ENCODE results near the gene ERN1.

Gene ERN1

DNA sequence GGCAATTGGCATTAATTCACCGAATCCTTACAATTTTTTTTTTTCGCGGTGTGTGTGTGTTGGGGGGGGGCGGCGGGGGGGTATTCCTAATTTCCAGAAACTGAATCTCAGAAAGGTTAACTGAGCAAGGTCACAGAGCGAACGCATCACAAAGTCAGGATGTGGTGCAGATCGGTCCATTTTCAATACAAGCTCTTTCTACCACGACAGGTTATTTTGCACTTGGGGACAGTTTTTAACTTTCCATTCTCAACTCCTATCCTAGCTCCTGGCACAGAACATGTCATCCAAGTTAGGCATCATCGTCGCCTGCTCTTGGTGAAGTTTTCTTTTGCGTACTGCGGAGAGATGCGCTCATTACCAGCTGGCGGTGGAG, 15.4 kb upstream of the ERN1 start:
- Mint-ChIP-seq H3K4me1 (peaks cover 21% of the 10 kb centered on the region), H3K27me3 (ENCODE audit: low read depth) (no peaks in the 10 kb centered on the region), H3K27ac (no peak overlapping the region), H3K4me3 (no peak overlapping the region), H3K9me3 (no peaks in the 10 kb centered on the region), H3K36me3 (ENCODE audit: low read depth) (peaks cover 27% of the 10 kb centered on the region)
- TF ChIP-seq, protein P1, sequence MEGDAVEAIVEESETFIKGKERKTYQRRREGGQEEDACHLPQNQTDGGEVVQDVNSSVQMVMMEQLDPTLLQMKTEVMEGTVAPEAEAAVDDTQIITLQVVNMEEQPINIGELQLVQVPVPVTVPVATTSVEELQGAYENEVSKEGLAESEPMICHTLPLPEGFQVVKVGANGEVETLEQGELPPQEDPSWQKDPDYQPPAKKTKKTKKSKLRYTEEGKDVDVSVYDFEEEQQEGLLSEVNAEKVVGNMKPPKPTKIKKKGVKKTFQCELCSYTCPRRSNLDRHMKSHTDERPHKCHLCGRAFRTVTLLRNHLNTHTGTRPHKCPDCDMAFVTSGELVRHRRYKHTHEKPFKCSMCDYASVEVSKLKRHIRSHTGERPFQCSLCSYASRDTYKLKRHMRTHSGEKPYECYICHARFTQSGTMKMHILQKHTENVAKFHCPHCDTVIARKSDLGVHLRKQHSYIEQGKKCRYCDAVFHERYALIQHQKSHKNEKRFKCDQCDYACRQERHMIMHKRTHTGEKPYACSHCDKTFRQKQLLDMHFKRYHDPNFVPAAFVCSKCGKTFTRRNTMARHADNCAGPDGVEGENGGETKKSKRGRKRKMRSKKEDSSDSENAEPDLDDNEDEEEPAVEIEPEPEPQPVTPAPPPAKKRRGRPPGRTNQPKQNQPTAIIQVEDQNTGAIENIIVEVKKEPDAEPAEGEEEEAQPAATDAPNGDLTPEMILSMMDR (IDR thresholded peaks at IDR 0.05; ENCODE audit: unreplicated experiment in 3 of 3): no peak

DNA sequence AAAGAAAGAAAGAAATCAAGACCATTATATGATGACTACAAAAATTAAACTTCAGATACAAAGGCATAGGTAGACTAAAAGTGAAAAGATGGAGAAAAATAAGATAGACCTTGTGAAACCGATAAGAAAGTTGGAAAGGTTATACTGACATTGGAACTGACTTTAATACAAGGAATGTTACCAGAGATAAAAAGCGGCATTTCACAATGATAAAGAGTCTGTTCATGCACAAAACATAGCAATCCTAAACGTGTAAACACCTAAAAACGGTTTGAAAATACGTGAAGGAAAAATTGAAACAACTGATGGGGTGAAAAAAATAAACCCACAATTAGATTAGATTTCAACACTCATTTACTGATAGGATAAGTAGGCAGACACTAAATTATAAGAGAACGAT, 9.6 kb upstream of the ERN1 start:
- TF ChIP-seq, protein P1 (IDR thresholded peaks at IDR 0.05; ENCODE audit: unreplicated experiment in 3 of 3): no peak
- Mint-ChIP-seq H3K27me3 (ENCODE audit: low read depth) (no peaks in the 10 kb centered on the region), H3K36me3 (ENCODE audit: low read depth) (no peaks in the 10 kb centered on the region), H3K27ac (no peak overlapping the region), H3K9me3 (no peaks in the 10 kb centered on the region), H3K4me3 (no peak overlapping the region), H3K4me1 (no peaks in the 10 kb centered on the region)

DNA sequence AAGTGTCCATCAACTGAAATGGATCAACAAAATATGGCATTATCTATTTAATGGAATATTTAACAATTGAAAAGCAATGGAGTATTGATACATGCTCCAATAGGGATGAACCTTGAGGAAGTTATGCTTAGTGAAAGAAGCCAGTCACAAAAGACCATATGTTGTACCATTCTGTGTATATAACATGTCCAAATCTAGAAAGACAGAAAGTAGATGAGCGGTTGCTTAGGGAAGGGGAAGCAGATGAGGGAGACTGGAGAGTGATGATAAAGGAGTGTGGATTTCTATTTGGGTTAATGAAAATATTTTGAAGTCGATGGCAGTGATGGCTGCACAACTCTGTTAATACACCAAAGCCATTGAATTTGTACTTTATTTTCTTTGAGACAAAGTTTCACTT, 8.5 kb upstream of the ERN1 start:
- H3K9me3 Mint-ChIP-seq: no peaks in the 10 kb centered on the region
- H3K27ac Mint-ChIP-seq: no peak overlapping the region
- H3K4me3 Mint-ChIP-seq: no peak overlapping the region
- TF ChIP-seq, protein P1 (IDR thresholded peaks at IDR 0.05; ENCODE audit: unreplicated experiment in 3 of 3): no peak
- H3K4me1 Mint-ChIP-seq: no peaks in the 10 kb centered on the region
- no peaks in the 10 kb centered on the region for H3K36me3 Mint-ChIP-seq (ENCODE audit: low read depth)
- H3K27me3 Mint-ChIP-seq (ENCODE audit: low read depth): no peaks in the 10 kb centered on the region

DNA sequence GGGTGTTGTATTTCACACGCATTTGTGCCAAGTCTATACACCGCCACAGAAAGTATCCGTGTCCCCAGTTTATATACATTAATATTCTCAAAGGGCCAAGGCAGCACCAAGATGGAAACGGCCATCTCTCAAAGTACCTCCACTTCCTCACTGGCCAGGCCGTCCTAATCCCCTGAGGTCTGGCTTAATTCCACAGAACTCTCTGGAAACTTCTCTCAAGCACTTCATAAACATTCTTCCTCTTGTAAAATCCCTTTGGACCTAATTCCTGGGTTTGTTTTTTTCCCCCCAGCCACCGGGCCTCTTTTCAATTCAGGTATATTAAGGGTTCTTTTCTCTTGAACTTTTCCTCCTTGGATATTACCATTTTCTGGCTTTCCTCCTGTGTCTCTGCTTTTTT, 5.1 kb upstream of the ERN1 start:
- H3K9me3 Mint-ChIP-seq: no peaks in the 10 kb centered on the region

DNA sequence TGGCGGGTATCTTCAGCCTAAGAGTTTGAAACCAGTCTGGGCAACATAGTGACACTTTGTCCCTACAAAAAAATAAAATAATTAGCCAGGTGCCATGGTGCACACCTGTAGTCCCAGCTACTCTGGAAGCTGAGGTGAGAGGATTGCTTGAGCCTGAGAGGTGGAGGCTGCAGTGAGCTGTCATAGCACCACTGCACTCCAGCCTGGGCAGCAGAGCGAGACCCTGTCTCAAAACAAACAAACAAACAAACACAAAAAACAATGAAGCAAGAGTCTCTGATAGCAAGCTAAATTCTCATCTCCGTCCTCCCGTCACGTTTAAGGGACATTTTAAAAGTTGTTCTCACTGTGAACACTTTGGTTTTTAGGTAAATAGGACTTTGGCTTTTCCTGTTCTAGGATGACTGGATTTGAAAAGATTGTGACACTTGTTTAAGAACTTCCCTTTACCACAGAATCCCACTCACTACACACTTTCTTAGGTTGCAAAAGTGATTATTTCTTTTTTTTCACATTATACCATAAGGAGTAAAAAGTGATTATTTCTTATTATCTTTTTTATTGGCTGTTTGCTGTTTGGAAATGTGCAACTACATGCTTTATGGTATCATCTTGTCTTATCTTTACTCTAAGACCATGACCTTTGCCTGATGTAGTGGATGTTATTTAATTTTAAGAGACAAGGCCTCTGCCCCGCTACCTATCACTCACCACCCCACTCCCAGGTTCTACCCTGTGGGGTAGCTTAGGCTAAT, 4.4 kb upstream of the ERN1 start:
- no peak overlapping the region for H3K4me3 Mint-ChIP-seq
- no peaks in the 10 kb centered on the region for H3K36me3 Mint-ChIP-seq (ENCODE audit: low read depth)
- no peaks in the 10 kb centered on the region for H3K9me3 Mint-ChIP-seq
- TF ChIP-seq, protein P1 (IDR thresholded peaks at IDR 0.05; ENCODE audit: unreplicated experiment in 3 of 3): no peak
- H3K27ac Mint-ChIP-seq: no peak overlapping the region
- H3K27me3 Mint-ChIP-seq (ENCODE audit: low read depth): peaks cover 5% of the 10 kb centered on the region
- H3K4me1 Mint-ChIP-seq: peaks cover 11% of the 10 kb centered on the region

More for the DNA sequence above, 5.1 kb upstream of the ERN1 start:
- H3K27ac Mint-ChIP-seq: no peak overlapping the region
- peaks cover 11% of the 10 kb centered on the region for H3K4me1 Mint-ChIP-seq
- peaks cover 5% of the 10 kb centered on the region for H3K27me3 Mint-ChIP-seq (ENCODE audit: low read depth)
- TF ChIP-seq, protein P1 (IDR thresholded peaks at IDR 0.05; ENCODE audit: unreplicated experiment in 3 of 3): no peak
- H3K36me3 Mint-ChIP-seq (ENCODE audit: low read depth): no peaks in the 10 kb centered on the region
- no peak overlapping the region for H3K4me3 Mint-ChIP-seq

Measured in nephron (organoid).